ENCODE measurements around the gene LFNG.
"Not testable (repeated sequence)": the region's sequence is repeated elsewhere in the genome, so short reads cannot be mapped to it uniquely, and the experiment has no call there.

Gene LFNG

GRCh38 chr7:2553831-2554581 lies 34.4 kb downstream of the LFNG start:
- DNase-seq, result no peak

GRCh38 chr7:2554661-2555111 lies 35.1 kb downstream of the LFNG start:
- DNase-seq, result no peak

DNA sequence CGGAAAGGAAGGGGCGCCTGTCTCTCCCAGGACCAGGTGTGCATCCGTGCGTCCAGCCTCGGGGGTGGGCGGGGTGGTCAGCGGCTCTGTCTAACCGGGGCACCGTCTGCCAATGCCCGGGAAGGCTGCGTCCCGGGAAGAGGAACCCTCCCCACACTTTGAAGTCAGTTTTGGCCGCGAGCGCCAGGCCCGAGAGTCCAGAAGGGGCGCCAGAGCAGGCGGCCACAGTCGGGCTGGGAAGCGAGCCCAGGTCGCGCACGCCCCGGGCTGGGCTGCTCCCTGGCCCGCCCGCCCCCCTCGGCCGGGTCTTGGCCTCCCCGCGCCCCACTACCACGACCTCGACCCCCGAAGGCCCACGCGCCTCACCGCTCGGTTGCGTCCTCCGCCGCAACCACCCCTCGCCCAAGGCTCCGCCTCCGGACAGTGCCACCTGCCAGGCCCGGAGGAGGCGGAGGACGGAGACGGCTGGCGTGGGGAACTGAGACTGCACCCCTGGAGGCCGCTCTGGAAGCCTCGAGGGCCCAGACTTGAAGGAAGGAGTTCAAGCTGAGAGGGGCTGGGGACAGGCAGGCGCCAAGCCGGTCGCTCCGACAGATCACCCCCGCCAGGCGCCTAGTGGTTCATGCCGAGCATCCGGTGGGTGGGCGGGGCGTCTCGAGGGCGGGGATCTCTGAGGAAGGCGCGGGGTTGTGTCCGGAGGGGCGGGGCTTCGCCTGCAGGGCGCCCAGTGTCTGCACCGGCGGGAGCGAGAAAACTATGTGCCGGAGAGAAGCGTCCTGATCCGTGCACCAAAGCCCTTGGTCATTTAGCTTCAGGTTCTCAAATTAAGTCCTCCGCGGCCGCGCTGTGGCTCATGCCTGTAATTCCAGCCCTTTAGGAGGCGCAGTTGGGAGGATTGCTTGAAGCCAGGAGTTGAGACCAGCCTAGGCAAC lies 35.8 kb downstream of the LFNG start, which contains the start of gene BRAT1:
TSS of gene BRAT1 (minus strand) at position 404 of the 932 bp plus-strand sequence. CDS start 1,093 bp downstream, outside the sequence.
- DNase-seq, result peak; percentile 90 to 96

DNA sequence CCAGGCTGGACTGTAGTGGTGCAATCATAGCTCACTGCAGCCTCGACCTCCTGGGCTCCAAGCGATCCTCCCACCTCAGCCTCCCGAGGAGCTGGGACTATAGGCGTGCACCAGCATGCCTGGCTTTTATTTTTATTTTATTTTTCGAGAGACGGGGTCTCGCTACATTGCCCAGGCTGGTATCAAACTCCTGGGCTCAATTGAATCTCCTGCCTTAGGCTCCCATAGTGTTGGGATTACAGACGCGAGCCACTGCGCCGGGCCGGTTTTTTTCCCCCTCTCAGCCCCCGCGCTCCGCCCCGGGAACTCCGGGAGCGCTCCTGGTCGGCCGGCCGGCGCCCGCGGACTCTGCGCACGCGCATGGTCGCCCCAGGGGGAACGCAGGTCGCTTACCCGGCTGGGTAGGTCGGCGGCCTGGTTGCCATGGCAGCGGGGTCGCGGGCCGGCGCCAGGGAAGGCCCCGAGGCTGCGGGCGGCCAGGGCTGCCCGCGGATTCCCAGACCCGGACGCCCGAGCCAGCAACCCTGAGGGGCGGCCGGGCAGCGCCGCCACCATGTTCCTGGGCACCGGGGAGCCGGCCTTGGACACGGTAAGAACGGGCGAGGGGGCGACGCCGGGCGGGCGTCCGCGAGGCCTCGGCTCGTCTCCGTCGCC lies 39.2 kb downstream of the LFNG start, which contains the start of gene IQCE:
TSS of gene IQCE (plus strand) at position 351 of the 654 bp plus-strand sequence. CDS start at position 554, 203 bp downstream.
- peak; percentile 86 to 94 for DNase-seq

DNA sequence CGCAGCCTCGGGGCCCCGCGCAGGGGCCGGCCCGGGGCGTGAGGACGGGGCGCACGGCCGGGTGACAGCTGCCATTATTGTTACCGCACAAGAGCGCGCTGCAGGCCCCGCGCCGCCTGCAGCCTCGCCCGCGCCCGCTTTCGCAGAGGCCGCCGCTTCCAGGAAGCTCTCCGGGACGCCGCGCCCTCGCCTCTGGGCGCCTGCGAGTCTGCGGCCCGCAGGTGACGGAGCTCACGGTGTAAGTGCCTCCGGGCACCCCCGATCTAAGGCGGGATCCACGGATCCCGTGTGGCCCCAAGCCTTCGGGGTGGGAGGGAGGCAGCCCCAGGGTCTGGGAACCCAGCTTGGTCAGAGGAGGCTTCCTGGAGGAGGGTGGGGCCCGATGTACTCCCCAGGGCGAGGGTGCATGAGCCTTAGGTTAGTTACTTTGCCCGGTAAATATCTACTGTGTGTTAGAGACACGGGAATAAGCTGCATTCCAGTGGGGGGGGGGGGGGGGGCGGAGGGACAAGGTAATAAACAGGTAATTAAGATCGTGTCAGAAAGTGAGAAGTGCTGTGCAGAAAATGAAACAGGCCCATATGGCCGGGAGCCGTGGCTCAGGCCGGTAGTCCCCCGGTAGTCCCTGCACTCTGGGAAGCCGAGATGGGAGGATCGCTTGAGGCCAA lies 39.8 kb downstream of the LFNG start:
- peak in 1 of 2 experiments; percentile 34 for DNase-seq

- not testable (repeated sequence) for DNase-seq
These were observed 44.4 kb downstream of the LFNG start for GRCh38 chr7:2563955-2564354.

DNA sequence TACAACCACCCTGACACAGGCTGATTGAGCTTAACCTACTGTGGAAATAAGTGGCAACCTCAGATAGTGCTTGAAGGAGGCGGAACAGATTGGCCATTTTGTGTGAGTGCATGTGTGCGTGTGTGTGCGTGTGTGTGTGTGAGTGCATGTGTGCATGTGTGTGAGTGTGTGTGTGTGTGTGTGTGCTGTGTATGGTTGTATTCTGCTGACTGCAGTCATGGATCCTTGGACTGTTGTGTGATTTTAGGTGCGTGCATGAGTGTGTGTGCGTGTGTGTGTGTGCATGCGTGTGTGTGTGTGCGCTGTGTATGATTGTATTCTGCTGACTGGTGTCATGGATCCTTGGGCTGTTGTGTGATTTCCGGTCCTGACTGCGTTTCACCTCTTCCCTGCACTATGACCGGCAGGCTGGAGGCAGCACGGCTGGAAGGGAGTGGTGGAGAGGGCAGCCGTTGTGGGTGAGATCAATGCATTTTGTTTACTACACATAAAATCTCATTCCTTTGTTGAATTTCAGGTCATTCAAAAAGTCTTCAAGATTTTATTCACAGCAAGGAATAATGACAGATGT lies 45.5 kb downstream of the LFNG start:
- no peak for DNase-seq

DNA sequence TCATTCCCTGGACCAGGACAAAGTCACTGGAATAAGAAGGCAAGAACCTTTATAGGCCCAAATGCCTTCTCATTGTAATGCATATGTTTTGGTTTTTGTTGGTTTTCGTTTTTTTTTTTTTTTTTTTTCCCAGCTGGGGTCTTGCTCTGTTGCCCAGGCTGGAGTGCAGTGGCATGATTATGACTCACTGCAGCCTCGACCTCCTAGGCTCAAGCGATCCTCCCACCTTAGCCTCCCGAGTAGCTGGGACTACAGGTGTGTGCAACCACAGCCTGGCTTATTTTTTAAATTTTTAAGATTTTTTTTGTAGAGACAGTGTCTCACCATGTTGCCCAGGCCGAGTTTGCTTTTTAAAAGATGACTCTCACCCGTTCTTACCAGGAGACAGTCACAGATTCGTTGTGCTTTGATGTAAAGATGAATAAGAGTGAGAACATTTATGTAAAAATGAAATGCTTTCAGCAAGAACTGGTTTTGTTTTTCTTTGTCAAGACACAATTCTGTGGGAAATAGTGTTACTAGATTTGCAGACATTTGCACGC lies 46.8 kb downstream of the LFNG start:
- no peak for DNase-seq

DNA sequence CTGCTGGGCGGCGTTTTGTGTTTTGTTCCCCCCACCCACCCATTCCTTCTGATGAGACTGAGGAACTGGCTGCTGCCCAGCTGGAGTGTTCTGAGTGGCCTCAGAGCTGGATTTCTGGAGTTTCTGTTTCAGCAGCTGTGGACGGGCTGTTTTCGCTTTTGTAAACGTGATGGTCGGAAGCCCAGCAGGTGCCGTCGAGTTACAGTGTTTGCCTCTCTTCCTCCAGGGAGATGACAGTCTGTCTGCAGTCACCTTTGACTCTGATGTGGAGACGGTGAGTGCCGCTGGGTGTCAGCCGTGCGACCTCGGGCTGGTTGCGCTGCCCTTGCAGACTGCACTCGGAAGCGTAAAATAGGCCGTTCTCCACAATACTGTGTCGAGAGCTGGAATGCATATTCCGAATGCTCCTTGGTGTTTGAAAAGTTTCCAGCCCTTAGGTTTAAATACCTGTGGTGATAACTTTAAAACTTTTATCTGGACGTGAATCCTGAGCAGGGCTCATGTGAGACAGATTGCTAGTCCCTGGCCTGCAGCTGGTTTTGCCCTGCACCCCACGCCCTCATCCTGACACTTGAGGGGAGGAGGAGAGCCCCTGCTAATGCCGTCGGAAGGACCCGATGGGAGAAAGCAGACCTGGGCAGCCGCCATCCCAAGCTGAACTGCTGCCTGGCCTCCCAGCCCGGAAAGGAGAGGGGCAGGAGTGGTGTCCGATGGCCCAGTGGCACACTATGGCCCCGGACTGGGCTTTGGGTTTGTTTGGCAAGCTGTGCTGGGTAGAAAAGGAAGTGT lies 47.5 kb downstream of the LFNG start:
- no peak for DNase-seq

- no peak for DNase-seq
These were observed 48.2 kb downstream of the LFNG start for GRCh38 chr7:2567679-2568278.

- no peak for DNase-seq
These were observed 49.1 kb downstream of the LFNG start for GRCh38 chr7:2568521-2569223.

GRCh38 chr7:2569421-2569820 lies 49.8 kb downstream of the LFNG start:
- DNase-seq, result no peak

- no peak for DNase-seq
These were observed 50.4 kb downstream of the LFNG start for GRCh38 chr7:2570021-2570420.

DNA sequence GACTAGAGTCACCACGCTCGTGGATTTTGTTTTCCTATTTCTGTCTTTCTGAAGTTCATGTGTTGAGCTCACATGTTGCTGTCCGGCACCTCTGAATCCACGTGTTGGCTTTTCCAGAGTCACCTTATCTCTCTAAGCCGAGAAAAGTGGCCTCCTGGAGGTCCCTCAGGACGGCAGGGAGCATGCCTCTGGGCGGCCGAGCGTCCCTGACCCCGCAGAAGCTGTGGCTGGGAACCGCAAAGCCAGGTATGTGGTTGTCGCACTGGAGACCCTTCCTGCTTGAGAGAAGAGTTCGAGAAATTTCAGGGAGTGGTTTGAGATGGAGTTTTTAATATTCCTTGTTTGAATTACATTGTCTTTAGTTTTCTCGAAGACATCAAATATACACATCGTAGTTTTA lies 51.8 kb downstream of the LFNG start:
- DNase-seq, result no peak

- peak in 1 of 2 experiments; percentile 45 for DNase-seq
These were observed 52.7 kb downstream of the LFNG start for GRCh38 chr7:2572101-2572842.

- no peak for DNase-seq
These were observed 54.2 kb downstream of the LFNG start for GRCh38 chr7:2573761-2574160.

- no peak for DNase-seq
These were observed 55.6 kb downstream of the LFNG start for GRCh38 chr7:2575046-2575732.

DNA sequence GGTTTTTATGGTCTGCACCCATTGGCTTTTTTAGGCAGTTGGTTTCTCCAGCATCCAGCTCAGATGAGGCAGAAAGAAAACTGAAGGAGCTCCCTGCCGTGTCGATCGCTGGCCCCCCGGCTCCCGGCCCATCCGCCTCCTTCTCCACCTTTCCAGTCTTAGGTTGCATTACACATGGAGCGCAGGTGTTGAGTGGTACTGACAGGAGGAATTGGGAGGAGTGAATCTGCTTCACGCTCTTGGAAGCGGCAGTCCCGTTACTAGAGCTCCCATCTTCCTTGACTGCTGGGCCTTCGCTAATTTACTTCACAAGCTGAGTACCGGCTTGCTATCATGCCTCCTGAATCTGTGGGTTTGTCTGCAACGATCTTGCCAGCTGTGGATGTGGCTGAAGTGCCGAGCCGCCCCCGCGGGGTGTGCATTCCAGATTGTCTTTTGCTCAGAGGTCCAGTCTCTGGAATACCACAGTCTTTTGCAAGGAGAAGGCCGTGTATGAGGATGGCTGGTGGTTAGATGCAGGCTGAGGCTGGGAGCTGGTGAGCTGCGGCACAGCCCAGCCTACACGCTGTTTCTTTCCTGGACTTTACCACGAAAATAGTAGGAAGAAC lies 56.3 kb downstream of the LFNG start:
- no peak for DNase-seq

Measured in stimulated activated CD4-positive, alpha-beta T cell treated with anti-CD3 and anti-CD28 coated beads, Interleukin-4, amount 100 ng/mL, for 4 hours (primary cell).